ENCODE data around the gene SNRNP200.

GRCh38 chr2:96271995-96272394, 33.4 kb downstream of the SNRNP200 start:
- TF ChIP-seq, protein P1, sequence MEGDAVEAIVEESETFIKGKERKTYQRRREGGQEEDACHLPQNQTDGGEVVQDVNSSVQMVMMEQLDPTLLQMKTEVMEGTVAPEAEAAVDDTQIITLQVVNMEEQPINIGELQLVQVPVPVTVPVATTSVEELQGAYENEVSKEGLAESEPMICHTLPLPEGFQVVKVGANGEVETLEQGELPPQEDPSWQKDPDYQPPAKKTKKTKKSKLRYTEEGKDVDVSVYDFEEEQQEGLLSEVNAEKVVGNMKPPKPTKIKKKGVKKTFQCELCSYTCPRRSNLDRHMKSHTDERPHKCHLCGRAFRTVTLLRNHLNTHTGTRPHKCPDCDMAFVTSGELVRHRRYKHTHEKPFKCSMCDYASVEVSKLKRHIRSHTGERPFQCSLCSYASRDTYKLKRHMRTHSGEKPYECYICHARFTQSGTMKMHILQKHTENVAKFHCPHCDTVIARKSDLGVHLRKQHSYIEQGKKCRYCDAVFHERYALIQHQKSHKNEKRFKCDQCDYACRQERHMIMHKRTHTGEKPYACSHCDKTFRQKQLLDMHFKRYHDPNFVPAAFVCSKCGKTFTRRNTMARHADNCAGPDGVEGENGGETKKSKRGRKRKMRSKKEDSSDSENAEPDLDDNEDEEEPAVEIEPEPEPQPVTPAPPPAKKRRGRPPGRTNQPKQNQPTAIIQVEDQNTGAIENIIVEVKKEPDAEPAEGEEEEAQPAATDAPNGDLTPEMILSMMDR (IDR thresholded peaks at IDR 0.05): no peak
- no peak for TF ChIP-seq ZFX (IDR thresholded peaks at IDR 0.05; ENCODE audit: borderline replicate concordance)

Measured in 22Rv1 (cell line).